Pons (tissue), 1 donor: ENCODE measurements around the gene HERPUD1.
"Not testable (repeated sequence)": the region's sequence is repeated elsewhere in the genome, so short reads cannot be mapped to it uniquely, and the experiment has no call there.

Experiments used
- DNase-seq: peaks from one replicate; pipeline ENCODE4 v3.0.0-alpha.2; 2016; ENCODE audit warnings: low spot score

The HERPUD1 gene, protein sequence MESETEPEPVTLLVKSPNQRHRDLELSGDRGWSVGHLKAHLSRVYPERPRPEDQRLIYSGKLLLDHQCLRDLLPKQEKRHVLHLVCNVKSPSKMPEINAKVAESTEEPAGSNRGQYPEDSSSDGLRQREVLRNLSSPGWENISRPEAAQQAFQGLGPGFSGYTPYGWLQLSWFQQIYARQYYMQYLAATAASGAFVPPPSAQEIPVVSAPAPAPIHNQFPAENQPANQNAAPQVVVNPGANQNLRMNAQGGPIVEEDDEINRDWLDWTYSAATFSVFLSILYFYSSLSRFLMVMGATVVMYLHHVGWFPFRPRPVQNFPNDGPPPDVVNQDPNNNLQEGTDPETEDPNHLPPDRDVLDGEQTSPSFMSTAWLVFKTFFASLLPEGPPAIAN

DNA sequence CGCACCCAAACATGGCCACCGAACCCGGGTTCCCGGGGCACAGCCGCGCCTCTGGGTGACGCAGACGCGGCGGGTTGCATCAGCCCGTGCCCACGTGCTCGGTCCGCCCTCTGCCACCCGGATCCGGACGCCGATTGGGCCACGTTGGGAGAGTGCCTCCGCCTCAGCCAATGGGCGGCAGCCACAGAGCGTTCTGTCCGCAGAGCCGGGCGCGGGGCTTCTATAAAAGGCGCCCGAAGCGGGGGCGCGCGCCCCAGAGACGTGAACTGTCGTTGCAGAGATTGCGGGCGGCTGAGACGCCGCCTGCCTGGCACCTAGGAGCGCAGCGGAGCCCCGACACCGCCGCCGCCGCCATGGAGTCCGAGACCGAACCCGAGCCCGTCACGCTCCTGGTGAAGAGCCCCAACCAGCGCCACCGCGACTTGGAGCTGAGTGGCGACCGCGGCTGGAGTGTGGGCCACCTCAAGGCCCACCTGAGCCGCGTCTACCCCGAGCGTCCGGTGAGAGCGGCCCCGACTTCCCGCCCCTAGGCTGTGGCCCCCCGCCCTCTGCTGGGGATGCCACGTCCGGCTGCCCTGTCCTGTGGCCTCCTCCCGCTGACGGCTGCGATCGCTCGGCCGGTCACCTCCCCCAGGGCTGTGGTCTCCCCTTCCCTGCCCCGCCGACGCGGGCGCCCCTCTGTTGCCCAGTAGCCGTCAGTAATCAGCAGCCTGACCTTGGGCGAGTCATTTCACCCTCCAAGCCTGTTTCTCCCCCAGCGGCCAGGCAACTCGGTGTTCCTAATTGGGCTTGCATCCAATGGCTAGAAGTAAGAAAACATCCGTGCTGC lies at the start of gene HERPUD1:
TSS of gene HERPUD1 (plus strand) at position 251 of the 829 bp plus-strand sequence. CDS start at position 354, 103 bp downstream.
- DNase-seq: peak; percentile 98

DNA sequence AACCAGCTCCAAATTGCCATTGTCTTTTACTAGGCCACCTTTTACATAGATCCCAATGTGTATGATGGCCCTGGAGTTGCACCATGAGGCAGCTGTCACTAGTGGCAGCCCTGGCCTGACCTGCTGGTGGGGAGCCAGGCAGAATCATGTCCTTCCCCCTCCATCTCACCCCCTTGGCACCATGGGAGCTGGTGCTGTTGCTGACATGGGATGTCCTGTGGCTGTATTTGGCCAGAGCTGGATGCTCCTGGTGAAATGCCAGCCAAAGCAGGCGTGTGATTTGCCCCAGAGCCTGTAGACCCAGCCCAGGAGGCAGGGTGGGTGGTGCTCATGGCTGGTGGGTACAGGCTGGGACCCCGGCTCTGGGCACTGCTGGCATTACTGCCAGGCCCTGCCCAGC lies 48.4 kb upstream of the HERPUD1 start:
- DNase-seq: no peak

DNA sequence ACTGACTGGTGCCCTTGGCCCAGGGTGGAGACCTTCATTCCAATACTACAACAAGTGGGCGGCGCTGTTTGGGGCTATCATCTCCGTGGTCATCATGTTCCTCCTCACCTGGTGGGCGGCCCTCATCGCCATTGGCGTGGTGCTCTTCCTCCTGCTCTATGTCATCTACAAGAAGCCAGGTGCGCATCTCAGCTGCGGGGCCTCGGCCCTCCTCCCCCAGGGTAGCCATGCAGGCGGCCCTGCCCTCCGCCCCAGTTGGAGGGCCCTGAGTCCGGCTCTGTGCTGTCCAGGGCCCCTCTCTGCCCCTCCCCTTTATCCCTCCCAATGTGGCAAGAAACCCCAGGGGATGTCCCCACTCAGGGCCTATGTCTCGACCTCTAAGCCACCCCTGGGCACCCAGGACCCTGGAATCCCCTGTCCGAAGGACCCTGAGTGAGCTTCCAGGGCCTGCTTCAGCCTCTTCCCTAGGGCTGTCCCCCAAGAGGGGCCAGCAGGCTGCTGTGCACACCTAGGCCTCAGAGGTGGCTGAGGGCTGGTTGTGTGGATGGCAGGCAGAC lies 47.8 kb upstream of the HERPUD1 start:
- no peak for DNase-seq

DNA sequence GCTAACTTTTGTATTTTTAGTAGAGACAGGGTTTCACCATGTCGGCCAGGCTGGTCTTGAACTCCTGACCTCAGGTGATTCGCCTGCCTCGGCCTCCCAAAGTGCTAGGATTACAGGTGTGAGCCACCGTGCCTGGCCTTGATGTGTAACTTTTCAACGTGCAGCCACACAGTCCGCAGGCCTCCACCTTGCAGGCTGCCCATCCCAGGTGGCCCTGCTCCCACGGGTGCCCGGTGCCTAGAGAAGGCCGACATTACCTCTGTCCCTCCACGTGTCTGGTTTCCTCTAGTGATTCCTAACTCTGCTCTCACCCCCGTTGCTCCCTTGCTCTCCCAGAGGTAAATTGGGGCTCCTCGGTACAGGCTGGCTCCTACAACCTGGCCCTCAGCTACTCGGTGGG lies 47.0 kb upstream of the HERPUD1 start:
- not testable (repeated sequence) for DNase-seq

DNA sequence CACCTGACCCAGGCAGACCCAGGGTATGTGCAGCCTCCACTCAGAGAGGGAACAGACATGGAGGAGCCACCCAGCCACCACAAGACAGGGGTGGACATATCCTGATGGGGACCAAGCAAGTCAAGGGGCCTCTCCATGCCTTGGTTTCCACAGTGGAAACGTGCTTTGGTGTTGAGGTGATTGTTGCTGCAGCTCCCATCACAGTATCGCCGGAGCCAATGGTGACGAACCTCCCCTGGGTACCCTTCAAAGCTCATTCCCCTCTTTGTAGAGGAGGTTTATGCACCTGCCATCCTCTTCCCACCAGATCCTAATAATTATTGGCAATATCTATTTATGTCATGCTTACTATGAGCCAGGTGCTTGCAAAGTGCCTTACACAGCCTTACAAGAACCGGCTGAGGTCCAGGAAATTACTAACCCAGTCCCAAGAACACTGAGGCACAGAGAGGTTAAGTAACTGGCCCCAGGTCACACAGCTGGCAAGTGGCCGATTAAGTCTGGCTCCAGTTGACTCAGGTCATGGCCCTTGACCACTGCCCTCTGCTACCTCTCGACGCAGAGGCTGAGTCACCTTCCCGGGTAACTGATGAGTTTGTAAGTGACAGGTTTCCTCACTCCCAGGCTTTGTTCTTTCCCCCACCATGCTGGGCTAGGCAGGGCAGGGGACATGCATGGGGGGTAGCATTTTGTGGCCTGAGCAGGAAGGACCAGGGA lies 46.3 kb upstream of the HERPUD1 start:
- DNase-seq: no peak

DNA sequence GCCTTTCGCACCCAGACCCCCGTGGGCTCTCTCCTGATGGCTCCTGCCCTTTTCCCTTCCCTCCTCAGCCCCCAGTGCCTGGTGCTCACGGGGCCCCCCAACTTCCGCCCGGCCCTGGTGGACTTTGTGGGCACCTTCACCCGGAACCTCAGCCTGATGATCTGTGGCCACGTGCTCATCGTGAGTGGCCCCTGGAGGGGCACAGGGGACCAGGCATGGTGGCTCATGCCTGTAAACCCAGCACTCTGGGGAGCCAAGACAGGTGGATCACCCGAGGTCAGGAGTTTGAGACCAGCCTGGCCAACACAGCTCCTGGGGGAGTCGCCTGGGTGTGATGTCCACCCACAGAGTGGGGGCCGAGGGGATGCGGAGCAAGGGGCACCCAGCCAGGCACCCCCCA lies 45.6 kb upstream of the HERPUD1 start:
- no peak for DNase-seq

DNA sequence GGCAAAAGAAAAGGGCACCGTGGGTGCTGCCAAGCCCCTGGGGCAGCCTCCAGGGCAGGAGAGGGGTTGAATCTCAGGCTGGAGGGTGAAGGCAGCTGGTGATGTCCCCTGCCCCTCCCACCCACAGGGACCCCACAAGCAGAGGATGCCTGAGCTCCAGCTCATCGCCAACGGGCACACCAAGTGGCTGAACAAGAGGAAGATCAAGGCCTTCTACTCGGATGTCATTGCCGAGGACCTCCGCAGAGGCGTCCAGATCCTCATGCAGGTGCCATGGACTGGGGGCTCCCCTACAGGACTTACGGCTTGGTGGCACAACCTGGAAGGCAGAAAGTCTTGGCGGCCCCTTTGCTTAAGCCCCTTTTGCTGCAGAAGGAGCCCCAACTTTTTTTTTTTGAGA lies 45.1 kb upstream of the HERPUD1 start:
- no peak for DNase-seq

DNA sequence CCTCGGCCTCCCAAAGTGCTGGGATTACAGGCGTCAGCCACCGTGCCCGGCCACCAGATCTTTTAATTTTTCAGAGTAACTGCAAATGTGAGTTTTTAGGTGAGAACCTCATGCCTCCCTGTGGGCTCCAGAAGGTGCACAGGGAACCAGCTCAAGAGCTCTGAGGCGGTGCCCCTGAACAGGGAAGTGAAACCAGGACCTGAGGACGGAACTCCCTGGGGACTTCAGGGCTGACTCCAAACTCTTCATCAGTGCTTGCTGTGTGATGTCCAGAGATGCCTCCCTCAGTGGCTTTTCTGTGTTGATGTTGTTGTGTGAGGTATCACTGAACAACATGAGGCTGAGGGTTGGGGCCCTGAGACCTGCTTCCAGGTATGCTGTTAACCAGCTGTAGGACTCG lies 43.1 kb upstream of the HERPUD1 start:
- DNase-seq: peak; percentile 17

DNA sequence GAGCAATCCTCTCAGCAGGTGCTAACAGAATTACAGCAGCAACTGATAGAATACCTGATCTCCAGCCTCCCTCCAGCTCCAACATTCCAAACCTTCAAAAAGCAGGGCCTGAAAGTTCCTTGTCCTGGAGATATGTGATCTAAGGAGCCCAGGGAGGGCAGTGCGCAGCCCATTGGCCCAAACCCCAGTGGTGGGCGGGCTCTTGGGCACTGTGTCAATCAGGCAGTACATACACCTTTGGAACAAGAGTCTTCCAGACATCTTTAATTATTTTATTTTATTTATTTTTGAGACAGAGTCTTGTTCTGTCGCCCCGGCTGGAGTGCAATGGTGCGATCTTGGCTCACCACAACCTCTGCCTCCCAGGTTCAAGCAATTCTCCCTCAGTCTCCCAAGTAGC lies 42.7 kb upstream of the HERPUD1 start:
- DNase-seq: no peak

DNA sequence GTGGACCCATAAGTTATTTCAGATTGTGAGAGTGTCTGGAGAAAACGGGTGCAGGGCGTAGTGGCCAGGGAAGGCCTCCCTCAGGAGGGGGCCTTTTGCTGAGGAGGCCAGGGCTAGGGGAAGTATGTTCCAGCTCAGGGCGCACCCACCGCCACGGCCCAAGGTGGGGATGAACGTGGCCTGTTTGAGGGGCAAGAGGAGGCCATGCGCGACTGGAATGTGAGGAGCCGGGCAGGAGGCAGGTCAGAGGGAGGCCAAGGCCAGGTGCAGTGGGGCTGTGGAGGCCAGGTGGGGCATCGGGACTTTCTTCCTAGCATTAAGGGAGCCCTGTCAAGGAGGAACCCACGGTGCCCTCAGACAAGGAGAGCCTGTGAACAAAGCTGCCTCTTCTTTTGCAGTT lies 40.3 kb upstream of the HERPUD1 start:
- DNase-seq: no peak

DNA sequence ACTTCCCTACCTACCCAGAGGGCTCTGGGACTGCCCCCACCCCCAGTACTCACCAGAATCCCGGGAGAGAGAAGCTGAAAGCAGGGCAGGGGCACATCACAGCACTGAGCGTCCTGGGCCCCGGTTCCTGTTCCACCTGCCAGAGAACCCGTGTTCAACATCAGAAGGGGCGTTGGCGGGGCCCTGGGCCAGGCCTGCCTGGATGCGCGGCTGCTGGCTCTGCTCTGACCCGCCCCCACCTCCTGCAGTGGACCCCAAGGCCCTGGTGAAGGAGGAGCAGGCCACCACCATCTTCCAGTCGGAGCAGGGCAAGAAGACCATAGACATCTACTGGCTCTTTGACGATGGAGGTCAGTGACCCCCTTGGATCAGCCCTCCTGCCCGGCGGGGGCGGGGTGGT lies 39.2 kb upstream of the HERPUD1 start:
- no peak for DNase-seq

DNA sequence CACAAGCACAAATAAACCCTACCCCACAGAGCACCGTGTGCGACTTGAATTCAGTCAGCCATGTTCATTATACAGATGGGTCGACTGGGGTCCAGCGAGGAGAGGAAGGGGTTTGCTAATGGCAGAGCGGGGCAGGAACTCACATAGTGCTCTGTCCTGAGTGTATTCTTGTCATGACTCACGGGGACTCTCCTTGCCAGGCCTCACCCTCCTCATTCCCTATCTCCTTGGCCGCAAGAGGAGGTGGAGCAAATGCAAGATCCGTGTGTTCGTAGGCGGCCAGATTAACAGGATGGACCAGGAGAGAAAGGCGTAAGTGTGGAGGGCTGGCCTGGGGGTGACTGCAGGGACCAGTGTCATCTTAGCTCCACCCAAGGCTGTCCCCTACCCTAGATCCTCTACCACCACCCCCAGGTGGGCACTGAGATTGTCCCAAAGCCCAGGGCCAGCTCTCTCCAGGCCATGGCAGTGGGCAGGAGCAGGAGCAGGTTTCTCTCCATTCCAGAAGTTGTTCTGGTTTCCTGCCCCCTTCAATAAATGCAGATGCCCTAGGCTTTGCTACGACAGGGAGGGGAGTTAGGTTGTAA lies 37.5 kb upstream of the HERPUD1 start:
- DNase-seq: no peak

DNA sequence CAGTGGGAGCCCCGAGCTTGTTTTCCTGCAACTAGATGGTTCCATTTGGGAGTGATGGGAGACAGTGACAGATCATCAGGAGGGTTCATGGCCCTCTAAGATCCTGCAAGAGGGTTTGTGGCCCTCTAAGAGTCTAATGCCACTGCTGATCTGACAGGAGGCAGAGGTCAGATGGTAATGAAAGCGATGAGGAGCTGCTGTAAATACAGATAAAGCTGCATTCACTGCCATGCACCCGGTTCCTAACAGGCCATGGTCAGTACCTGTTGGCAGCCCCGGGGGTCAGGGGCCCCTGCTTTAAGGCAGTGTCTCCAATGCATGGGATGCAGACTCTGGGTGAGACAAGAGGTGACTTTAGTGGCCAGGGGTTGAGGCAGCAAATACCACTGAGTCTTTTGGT lies 36.1 kb upstream of the HERPUD1 start:
- DNase-seq: no peak

DNA sequence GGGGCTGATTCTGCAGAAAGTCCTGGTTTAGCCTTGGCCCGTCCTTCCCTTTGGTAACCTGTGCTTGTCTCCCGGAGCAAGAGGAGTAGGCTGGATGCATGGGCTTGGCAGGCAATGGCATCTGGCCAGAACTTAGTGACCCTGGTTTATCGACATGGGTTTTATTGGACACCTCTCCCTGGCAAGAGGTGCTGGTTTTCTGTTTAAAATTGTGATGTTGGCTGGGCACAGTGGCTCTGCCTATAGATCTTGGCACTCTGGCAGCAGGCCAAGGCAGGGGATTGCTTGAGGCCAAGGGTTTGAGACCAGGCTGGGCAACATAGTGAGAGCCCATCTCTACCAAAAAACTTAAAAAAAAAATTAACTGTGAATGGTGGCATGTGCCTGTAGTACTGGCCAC lies 35.7 kb upstream of the HERPUD1 start:
- no peak for DNase-seq

DNA sequence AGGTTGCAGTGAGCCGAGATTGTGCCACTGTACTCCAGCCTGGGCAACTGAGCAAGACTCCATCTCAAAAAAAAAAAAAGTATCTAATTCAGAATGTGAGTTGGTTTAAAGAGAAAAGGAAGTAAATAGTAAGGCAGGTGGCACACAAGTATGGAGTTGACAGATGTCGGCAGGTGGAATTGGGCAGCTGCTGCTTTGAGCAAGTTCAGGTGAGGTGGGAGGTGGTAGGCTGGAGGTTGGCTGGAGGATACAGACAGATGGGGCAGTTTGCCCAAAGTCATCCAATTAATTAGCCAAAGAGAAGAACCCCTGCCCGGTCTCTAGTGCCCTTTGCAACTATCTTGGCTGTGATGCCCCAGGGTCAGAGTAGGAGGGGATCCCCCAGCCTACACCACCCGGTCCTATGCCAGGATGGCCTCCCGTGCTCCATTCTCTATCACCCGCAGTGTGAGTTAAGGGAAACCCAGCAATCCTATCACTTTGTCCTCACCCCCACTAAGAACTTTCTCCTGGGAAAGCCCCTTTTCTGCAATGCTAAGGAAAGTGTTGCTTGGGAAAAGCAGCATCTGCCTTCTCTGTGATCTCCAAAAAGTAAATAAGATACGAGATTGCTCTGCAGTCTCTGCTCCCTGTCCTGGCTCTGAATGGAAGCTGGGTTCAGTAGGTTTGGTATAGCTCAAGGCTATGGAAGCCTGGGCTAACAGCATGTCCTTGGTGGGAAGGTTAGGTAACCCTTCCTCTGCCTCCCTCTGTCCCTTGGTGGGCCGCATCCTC lies 34.7 kb upstream of the HERPUD1 start:
- no peak for DNase-seq

DNA sequence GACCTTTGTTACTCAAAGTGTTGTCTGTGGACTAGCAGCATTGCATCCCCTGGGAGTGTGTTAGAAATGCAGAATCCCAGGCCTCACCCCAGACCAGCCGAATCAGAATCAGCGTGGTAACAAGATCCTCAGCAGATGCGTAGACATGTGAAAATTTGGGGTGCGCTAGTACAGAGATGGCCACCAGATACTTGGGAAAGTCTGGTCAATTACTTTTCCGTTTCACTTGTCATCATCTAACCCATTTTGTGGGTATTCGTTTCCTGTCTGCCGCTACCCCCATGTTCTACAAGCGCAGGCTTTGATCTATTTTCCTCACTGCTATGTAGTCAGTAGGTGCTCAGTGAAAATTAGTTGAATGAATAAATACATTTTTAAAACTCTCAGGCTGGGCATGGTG lies 33.1 kb upstream of the HERPUD1 start:
- DNase-seq: no peak

DNA sequence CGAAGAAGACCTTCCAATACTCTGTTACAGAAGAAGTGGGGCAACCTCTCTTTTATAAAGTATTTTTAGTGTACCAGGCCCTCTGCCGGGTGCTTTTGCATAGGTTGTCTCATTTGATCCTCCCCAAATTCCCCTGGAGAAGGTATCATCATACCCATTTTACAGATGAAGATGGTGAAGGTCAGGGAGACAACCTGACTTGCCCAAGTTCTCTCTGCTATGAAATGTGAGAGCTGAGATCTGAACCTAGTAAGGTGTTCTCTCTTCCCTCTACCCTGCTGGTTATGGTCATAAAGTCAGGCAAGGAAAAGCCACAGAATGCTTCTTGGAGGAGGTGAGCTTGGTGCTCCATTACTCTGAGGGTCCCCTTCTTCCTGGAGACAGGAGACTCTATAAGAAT lies 28.1 kb upstream of the HERPUD1 start:
- DNase-seq: no peak

DNA sequence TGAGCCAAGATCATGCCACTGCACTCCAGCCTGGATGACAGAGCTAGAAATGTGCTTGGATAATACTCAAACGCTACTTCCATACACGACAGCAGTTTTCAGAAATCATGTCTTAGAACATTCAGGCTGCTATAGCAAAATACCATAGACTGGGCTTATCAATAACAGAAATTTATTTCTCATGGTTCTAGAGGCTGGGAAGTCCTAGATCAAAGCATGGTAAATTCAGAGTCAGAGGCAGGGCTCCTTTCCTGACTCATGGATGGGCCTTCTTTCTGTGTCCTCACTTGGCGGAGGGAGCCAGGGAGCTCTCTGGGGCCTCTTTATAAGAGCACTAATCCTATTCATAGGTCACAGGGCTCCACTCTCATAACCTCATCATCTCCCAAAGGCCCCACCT lies 24.5 kb upstream of the HERPUD1 start:
- DNase-seq: no peak

DNA sequence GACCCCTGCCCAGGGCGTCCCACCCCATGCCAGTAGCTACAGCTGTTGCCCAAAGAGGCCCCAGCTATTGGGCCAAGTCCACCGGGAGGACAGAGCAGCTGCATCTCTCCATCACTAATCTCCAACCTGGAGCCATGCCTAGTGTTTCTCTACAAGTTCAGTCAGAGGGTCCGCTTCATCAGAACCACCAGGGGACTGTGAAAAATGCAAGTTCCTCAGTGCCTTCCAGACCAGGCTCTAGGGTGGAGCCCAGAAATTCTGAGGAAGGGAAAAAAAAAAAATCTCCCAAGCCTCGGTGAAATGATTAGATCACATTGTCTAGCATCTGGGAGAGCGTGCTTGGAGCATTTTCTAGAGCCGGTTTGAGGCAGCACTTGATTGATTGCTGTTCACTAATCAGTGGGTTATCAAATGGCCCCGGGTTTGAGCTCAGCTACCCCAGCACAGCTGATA lies 22.4 kb upstream of the HERPUD1 start:
- DNase-seq: no peak

DNA sequence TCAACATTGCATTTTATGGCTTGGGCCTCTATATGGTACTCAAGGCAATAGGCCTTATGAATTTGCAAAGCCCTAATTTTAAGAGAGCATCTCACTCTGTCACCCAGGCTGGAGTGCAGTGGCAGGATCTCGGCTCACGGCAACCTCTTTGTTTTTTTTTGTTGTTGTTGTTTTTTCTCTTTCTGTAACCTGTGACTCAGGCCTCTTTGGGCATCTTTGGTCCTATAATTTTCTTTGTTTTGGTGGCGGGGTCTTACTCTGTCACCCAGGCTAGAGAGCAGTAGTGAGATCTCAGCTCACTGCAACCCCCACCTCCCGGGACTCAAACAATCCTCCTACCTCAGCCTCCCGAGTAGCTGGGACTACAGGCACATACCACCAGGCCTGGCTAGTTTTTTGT lies 21.8 kb upstream of the HERPUD1 start:
- no peak for DNase-seq
